Suprapubic skin (tissue), 4 donors: ENCODE results near the gene SMIM34.
"Not testable (repeated sequence)": the region's sequence is repeated elsewhere in the genome, so short reads cannot be mapped to it uniquely, and the experiment has no call there.

Experiments used
- CTCF ChIP-seq, 2 donors: fragments of 200-600 bp in 1 of 2; fragments of 450-650 bp in 1 of 2; sonication (generic) in 1 of 2; IDR thresholded peaks; one replicate each; pipeline ENCODE4 v1.5.1; 2016 to 2019; ENCODE audit warnings: antibody characterized with exemption in 2 of 2, mild to moderate bottlenecking in 1 of 2, moderate library complexity in 1 of 2
- EP300 ChIP-seq: sonication (generic); formaldehyde crosslinking; IDR thresholded peaks from one replicate; pipeline ENCODE4 v1.6.1; 2017; ENCODE audit warnings: antibody characterized with exemption
- POLR2A ChIP-seq, 2 donors: fragments of 450-650 bp; IDR thresholded peaks; one replicate each; pipeline ENCODE4 v1.6.1; 2017; ENCODE audit warnings: antibody characterized with exemption in 2 of 2, mild to moderate bottlenecking in 2 of 2, moderate library complexity in 2 of 2
- POLR2AphosphoS5 ChIP-seq, 3 donors: sonication (generic); formaldehyde crosslinking; IDR thresholded peaks; one replicate each; pipeline ENCODE4 v1.6.1; 2017; ENCODE audit warnings: antibody characterized with exemption in 3 of 3

DNA sequence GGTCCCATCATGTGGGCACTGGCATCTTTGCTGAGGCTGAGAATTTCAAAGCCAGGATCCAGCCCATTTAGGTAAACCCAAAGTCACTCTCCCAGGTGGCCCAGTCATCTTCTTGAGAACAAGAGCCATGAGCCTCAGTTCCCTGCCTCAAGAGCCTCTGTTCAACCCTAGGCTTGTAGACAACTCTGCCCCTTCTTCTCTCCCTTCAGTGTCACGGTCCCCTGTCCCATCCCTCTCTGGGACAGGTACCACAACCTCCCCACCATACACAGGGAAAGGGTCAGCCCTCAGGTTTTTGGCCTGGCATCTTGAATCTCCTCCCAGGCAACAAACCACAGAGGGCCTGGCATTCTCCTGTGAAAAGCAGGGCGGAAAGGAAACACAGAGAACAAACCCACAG is 18.1 kb downstream of the SMIM34 start:
- not testable (repeated sequence) for TF ChIP-seq CTCF (IDR thresholded peaks at IDR 0.05); POLR2A (IDR thresholded peaks at IDR 0.05); POLR2AphosphoS5 (IDR thresholded peaks at IDR 0.05); EP300
